K562 (cell line): ENCODE data around the gene SYCP2.

Experiments
- EZH2 ChIP-seq: IDR thresholded peaks from 2 replicates; pipeline ENCODE4 v1.6.1; 2012; ENCODE audit warnings: low read depth, mild to moderate bottlenecking, inconsistent platforms, low read length, borderline replicate concordance
- TCF7 ChIP-seq: sonication (generic); IDR thresholded peaks from 2 replicates; pipeline ENCODE4 v1.6.1; 2016; ENCODE audit warnings: antibody characterized with exemption, borderline replicate concordance
- THAP7 ChIP-seq: fragments of 250-450 bp; sonication (Bioruptor Pico); IDR thresholded peaks from 2 replicates; pipeline ENCODE4 v1.5.0; 2021
- VEZF1 ChIP-seq: fragments of 200-800 bp; sonication (Bioruptor generic); IDR thresholded peaks from 2 replicates; pipeline ENCODE4 v1.6.1; 2017; ENCODE audit warnings: missing genetic modification characterization, missing compliant biosample characterization

DNA sequence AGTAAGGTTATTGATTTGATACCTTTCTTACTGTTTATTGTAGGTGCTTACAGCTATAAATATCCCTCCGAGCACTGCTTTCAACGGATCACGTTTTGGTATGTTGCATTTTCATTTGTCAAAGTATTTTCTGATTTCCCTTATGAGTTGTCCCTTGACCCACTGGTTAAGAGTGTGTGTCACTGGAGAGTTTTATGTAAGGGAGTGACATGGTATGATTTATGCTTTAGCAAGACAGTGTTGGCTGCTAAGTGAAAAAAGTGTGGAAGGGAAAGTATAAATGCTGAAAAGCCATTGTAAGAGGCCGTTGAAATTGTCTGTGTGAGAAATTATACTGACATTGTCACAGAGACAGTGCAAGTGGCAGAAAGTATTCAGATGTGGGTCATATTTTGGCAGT lies 72.0 kb downstream of the SYCP2 start:
- TF ChIP-seq EZH2 (no peak), THAP7 (CRISPR knock-in tag) (no peak), VEZF1 (CRISPR knock-in tag) (no peak), TCF7 (no peak)
